H1 (cell line): ENCODE measurements around the gene H2AZ2. TPM values are rescaled to one million over a fixed set of nuclear protein-coding genes. Genes with fewer than 3 reads are reported as not detected.

Source experiments
- CBX5 ChIP-seq: fragments of 300-800, 300-1000 bp; sonication (generic); IDR thresholded peaks from 2 replicates; pipeline ENCODE4 v1.7.1; 2016; ENCODE audit warnings: antibody characterized with exemption, low read length, low read depth
- KDM1A ChIP-seq: fragments of 200-600, 300-600 bp; sonication (generic); IDR thresholded peaks from 2 replicates; pipeline ENCODE4 v1.7.1; 2016; ENCODE audit warnings: mild to moderate bottlenecking, low read length, borderline replicate concordance
- NANOG ChIP-seq: IDR thresholded peaks from 2 replicates; pipeline ENCODE4 v1.6.1; 2011; ENCODE audit warnings: low read length, low read depth, mild to moderate bottlenecking, inconsistent platforms; ENCODE audit not compliant: insufficient read depth, poor library complexity, severe bottlenecking
- TAF1 ChIP-seq: IDR thresholded peaks from 2 replicates; pipeline ENCODE4 v1.6.1; 2011; ENCODE audit warnings: mild to moderate bottlenecking, low read depth, low read length
- TBP ChIP-seq: IDR thresholded peaks from 2 replicates; pipeline ENCODE4 v1.6.1; 2011; ENCODE audit warnings: low read depth, low read length, improper control_type of control experiment
- polyA plus RNA-seq, 7 experiments: library from polyadenylated mRNA; depleted of rRNA in 3 of 7; stranded (reverse) in 5 of 7; unstranded in 2 of 7; fragments of >200 nt in 5 of 7; fragments of 200-250 nt in 2 of 7; gene quantifications; 1 replicate in 5 of 7; 2 replicates in 1 of 7; 4 replicates in 1 of 7; pipeline versions ENCODE4 v1.2.1 to v1.2.3, GENCODE V29; 2011 to 2013; ENCODE audit warnings: missing spikeins in 2 of 7, mixed read lengths in 2 of 7
- total RNA-seq: library from RNA; stranded (reverse); fragmentation: NEBNext Ultra II Directional; extraction: Animal tissue kit (Norgen Biotek cat#: 25700); gene quantifications from 2 replicates; pipeline ENCODE4 v1.2.1, GENCODE V29; 2021
- TF ChIP-seq, protein P1 (sequence below): IDR thresholded peaks from 2 replicates; pipeline ENCODE4 v1.6.1; 2011; ENCODE audit warnings: low read depth, mild to moderate bottlenecking, low read length; ENCODE audit not compliant: insufficient read depth

H2AZ2 gene
- total and polyA plus RNA-seq, 2 of the 8 experiments (the other 6 are each of a cell fraction or from before 2014, with no cell fraction given), result 168 to 187 TPM

DNA sequence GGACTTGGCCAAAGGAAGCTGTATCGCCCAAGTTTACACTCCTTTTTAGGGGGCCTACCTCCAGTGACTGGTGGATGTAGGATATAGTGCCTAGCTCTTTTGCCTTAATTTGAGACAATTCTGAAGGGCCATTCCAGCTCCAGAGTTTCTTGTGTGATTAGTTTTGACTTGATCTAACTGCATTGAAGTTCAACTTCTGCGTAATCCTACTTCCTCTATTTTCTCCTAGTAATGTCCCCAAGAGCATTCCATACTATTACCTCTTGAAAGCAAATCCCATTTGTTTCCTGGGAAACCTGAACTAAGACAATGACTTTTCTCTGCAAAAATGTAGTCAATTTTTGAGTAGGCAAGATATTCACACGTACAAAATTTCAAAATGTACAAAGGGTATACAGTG, 4.7 kb upstream of the H2AZ2 start (continued):
- TF ChIP-seq TBP (no peak), NANOG (no peak), CBX5 (no peak), TAF1 (no peak), KDM1A (no peak)
- TF ChIP-seq, protein P1, sequence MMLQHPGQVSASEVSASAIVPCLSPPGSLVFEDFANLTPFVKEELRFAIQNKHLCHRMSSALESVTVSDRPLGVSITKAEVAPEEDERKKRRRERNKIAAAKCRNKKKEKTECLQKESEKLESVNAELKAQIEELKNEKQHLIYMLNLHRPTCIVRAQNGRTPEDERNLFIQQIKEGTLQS, result no peak
